K562 (cell line): ENCODE data around the gene NUTF2. TPM values are rescaled to one million over a fixed set of nuclear protein-coding genes. Genes with fewer than 3 reads are reported as not detected.

ENCODE experiments used
- ATF2 ChIP-seq: sonication (generic); formaldehyde crosslinking; IDR thresholded peaks from 2 replicates; pipeline ENCODE4 v1.8.1; 2022; ENCODE audit warnings: missing genetic modification reagents
- BMI1 ChIP-seq: fragments of 150-350 bp; IDR thresholded peaks from 2 replicates; pipeline ENCODE4 v1.6.1; 2014; ENCODE audit warnings: low read length
- BRD4 ChIP-seq: fragments of 200-600 bp; sonication (generic); IDR thresholded peaks from 2 replicates; pipeline ENCODE4 v1.6.1; 2017; ENCODE audit warnings: inconsistent platforms
- CBFA2T3 ChIP-seq: fragments of 450-650 bp; IDR thresholded peaks from 2 replicates; pipeline ENCODE4 v1.6.1; 2017
- ETV6 ChIP-seq, 3 experiments: fragments of 150-350 bp in 1 of 3; sonication (generic) in 1 of 3; formaldehyde crosslinking in 1 of 3; IDR thresholded peaks; 2 replicates each; pipeline versions ENCODE4 v1.6.1 to v1.8.0; 2014 to 2022; ENCODE audit warnings: borderline replicate concordance in 2 of 3, low read depth in 2 of 3, antibody characterized with exemption in 1 of 3, low read length in 1 of 3, mild to moderate bottlenecking in 1 of 3, missing genetic modification reagents in 1 of 3
- HMG20A ChIP-seq: fragments of 450-650 bp; formaldehyde crosslinking; conservative IDR thresholded peaks from 2 replicates; pipeline ENCODE4 v1.4.0; 2020; ENCODE audit warnings: mild to moderate bottlenecking, mixed read lengths
- MED1 ChIP-seq: sonication (generic); formaldehyde crosslinking; IDR thresholded peaks from 2 replicates; pipeline ENCODE4 v1.8.1; 2023; ENCODE audit warnings: missing genetic modification reagents, borderline replicate concordance
- PHF8 ChIP-seq: fragments of 200-600 bp; sonication (generic); IDR thresholded peaks from 2 replicates; pipeline ENCODE4 v1.6.1; 2012; ENCODE audit warnings: mixed run types, mild to moderate bottlenecking, inconsistent platforms, low read length, moderate library complexity, borderline replicate concordance
- PRMT5 ChIP-seq: sonication (generic); formaldehyde crosslinking; IDR thresholded peaks from 2 replicates; pipeline ENCODE4 v1.5.0; 2020; ENCODE audit warnings: missing genetic modification reagents
- STAT5B ChIP-seq: fragments of 250-450 bp; sonication (Bioruptor Pico); IDR thresholded peaks from 2 replicates; pipeline ENCODE4 v1.8.0; 2021; ENCODE audit warnings: mild to moderate bottlenecking, inconsistent platforms
- TCF3 ChIP-seq: sonication (generic); formaldehyde crosslinking; IDR thresholded peaks from 2 replicates; pipeline ENCODE4 v1.4.0; 2020; ENCODE audit warnings: mild to moderate bottlenecking, missing genetic modification reagents
- ZKSCAN1 ChIP-seq: fragments of 150-350 bp; IDR thresholded peaks from 2 replicates; pipeline ENCODE4 v1.6.1; 2016; ENCODE audit warnings: low read depth, low read length
- ZNF408 ChIP-seq: fragments of 250-450 bp; sonication (Bioruptor Pico); IDR thresholded peaks from 2 replicates; pipeline ENCODE4 v1.4.0; 2020; ENCODE audit warnings: low read depth, mild to moderate bottlenecking, moderate library complexity
- ZNF780A ChIP-seq: fragments of 250-450 bp; sonication (Bioruptor Pico); IDR thresholded peaks from 2 replicates; pipeline ENCODE4 v1.5.0; 2021; ENCODE audit warnings: mild to moderate bottlenecking
- ZNF79 ChIP-seq: fragments of 250-450 bp; sonication (Bioruptor Pico); IDR thresholded peaks from 2 replicates; pipeline ENCODE4 v1.4.0; 2020; ENCODE audit warnings: low read depth, mild to moderate bottlenecking, moderate library complexity
- polyA plus RNA-seq, 8 experiments: library from polyadenylated mRNA; depleted of rRNA in 4 of 8; stranded (reverse) in 5 of 8; unstranded in 3 of 8; fragments of >200 nt; fragmentation: Nextera tagmentation in 2 of 8; fragmentation: Illumina TruSeq in 1 of 8; extraction: Ambion mirVana in 2 of 8; extraction: Trizol in 1 of 8; gene quantifications; 2 replicates each; pipeline versions ENCODE4 v1.2.1 to v1.2.3, GENCODE V29; 2011 to 2014; ENCODE audit warnings: inconsistent platforms in 1 of 8, missing spikeins in 1 of 8
- total RNA-seq, 7 experiments: library from RNA; depleted of rRNA in 6 of 7; stranded (reverse); fragments of >200 nt in 6 of 7; fragmentation: Illumina TruSeq in 2 of 7; extraction: Trizol in 2 of 7; gene quantifications; 2 replicates each; pipeline versions ENCODE4 v1.2.1 to v1.2.3, GENCODE V29; 2011 to 2021; ENCODE audit warnings: low replicate concordance in 1 of 7
- TF ChIP-seq, protein P1 (sequence below), 2 experiments: fragments of 450-650 bp; formaldehyde crosslinking in 1 of 2; IDR thresholded peaks; 2 replicates each; pipeline versions ENCODE4 v1.4.0 to v1.6.1; 2014 to 2020; ENCODE audit warnings: mild to moderate bottlenecking in 2 of 2, borderline replicate concordance in 1 of 2, low read depth in 1 of 2
- TF ChIP-seq, protein P2 (sequence below), 2 experiments: IDR thresholded peaks; 2 replicates each; pipeline ENCODE4 v1.6.1; 2011; ENCODE audit warnings: borderline replicate concordance in 1 of 2, control low read depth in 1 of 2, low read depth in 1 of 2, low read length in 1 of 2, mild to moderate bottlenecking in 1 of 2, mixed read lengths in 1 of 2, moderate library complexity in 1 of 2; ENCODE audit not compliant: insufficient read depth in 1 of 2, insufficient read length in 1 of 2, poor library complexity in 1 of 2, severe bottlenecking in 1 of 2; ENCODE audit errors: extremely low read depth in 1 of 2

The NUTF2 gene
- total and polyA plus RNA-seq, 9 of the 15 experiments (the other 6 are each of a cell fraction or from before 2014, with no cell fraction given) = 106 to 248 (median 147) TPM

DNA sequence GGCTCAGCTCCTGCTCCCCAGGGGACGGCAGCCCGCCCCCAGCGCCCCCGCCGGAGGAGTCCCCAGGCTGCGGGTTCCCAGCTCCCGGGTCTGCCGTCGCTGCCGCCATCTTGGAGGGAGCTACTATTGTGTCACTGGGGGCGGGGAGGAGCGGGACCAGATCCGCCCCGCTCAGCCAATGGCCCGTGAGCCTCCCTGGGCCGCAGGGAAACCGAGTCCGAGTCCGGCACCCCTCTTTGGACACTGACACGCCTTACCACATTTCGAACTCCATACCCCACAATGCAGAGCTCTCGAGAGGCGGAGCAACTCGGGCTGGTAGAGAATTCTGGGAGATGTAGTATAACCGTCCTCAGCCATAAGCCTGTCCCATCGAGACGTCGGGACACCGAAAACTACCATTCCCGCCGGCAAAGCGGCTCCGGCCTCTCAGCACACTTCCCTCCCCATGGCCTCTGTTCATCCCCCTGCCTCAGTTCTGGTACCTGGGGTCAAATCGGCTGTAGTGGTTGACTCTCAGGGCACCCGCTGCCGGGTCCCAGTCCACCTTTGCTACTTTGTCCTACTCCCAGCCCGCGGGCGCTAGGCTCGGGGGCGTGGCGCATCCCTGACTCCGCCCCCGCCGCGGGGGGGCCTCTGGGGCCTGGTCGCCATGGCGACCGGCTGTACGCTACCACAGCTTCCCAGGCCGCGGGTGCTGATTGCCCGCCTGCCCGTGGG, 40.1 kb upstream of the NUTF2 start, which contains the start of the genes RANBP10 and TSNAXIP1 (continued):
- TF ChIP-seq, protein P1, sequence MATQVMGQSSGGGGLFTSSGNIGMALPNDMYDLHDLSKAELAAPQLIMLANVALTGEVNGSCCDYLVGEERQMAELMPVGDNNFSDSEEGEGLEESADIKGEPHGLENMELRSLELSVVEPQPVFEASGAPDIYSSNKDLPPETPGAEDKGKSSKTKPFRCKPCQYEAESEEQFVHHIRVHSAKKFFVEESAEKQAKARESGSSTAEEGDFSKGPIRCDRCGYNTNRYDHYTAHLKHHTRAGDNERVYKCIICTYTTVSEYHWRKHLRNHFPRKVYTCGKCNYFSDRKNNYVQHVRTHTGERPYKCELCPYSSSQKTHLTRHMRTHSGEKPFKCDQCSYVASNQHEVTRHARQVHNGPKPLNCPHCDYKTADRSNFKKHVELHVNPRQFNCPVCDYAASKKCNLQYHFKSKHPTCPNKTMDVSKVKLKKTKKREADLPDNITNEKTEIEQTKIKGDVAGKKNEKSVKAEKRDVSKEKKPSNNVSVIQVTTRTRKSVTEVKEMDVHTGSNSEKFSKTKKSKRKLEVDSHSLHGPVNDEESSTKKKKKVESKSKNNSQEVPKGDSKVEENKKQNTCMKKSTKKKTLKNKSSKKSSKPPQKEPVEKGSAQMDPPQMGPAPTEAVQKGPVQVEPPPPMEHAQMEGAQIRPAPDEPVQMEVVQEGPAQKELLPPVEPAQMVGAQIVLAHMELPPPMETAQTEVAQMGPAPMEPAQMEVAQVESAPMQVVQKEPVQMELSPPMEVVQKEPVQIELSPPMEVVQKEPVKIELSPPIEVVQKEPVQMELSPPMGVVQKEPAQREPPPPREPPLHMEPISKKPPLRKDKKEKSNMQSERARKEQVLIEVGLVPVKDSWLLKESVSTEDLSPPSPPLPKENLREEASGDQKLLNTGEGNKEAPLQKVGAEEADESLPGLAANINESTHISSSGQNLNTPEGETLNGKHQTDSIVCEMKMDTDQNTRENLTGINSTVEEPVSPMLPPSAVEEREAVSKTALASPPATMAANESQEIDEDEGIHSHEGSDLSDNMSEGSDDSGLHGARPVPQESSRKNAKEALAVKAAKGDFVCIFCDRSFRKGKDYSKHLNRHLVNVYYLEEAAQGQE (IDR thresholded peaks at IDR 0.05; ENCODE audit: borderline replicate concordance) = no peak
- TF ChIP-seq, protein P1 (CRISPR knock-in tag; IDR thresholded peaks at IDR 0.05; ENCODE audit: low read depth) = peak; percentile 51; the same call in 1 of the 2 replicates
- TF ChIP-seq MED1 (no peak), ZNF408 (CRISPR knock-in tag) (no peak), ATF2 (no peak), TCF3 (CRISPR knock-in tag) (no peak; the same call in 1 of the 2 replicates), BRD4 (no peak), BMI1 (peak; percentile 87), ETV6 (IDR thresholded peaks at IDR 0.05; ENCODE audit: borderline replicate concordance in 1 of 2, low read depth in 2 of 2, low read length in 1 of 2) (no peak), ETV6 (CRISPR knock-in tag; IDR thresholded peaks at IDR 0.05; ENCODE audit: borderline replicate concordance) (no peak), CBFA2T3 (no peak), ZKSCAN1 (no peak), ZNF780A (no peak), ZNF79 (CRISPR knock-in tag) (0 out of 2 replicates have a peak, but pooled peaks have one; percentile 42), PRMT5 (no peak), PHF8 (peak; percentile 88; the same call in 1 of the 2 replicates), HMG20A (CRISPR knock-in tag) (no peak), STAT5B (CRISPR knock-in tag) (no peak)
- TF ChIP-seq, protein P2, sequence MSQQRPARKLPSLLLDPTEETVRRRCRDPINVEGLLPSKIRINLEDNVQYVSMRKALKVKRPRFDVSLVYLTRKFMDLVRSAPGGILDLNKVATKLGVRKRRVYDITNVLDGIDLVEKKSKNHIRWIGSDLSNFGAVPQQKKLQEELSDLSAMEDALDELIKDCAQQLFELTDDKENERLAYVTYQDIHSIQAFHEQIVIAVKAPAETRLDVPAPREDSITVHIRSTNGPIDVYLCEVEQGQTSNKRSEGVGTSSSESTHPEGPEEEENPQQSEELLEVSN (IDR thresholded peaks at IDR 0.05; ENCODE audit: borderline replicate concordance in 1 of 2, extremely low read depth in 1 of 2, insufficient read depth in 1 of 2, insufficient read length in 1 of 2, low read depth in 1 of 2, low read length in 1 of 2, poor library complexity in 1 of 2, severe bottlenecking in 1 of 2) = no peak
